Vagina (tissue), 2 donors: ENCODE results near the gene OARD1.

ENCODE experiments used
- POLR2AphosphoS5 ChIP-seq, 2 donors: sonication (generic); formaldehyde crosslinking; IDR thresholded peaks; one replicate each; pipeline ENCODE4 v1.9.0; 2017; ENCODE audit warnings: antibody characterized with exemption in 2 of 2, mild to moderate bottlenecking in 2 of 2, low read depth in 1 of 2; ENCODE audit not compliant: insufficient read depth in 1 of 2
- TF ChIP-seq, protein P1 (sequence below), 3 experiments: fragments of 450-650 bp in 2 of 3; fragments of 200-600 bp in 1 of 3; sonication (generic) in 1 of 3; IDR thresholded peaks; one replicate each; pipeline ENCODE4 v1.5.1; 2017 to 2019; ENCODE audit warnings: antibody characterized with exemption in 3 of 3, mild to moderate bottlenecking in 2 of 3, moderate library complexity in 2 of 3

DNA sequence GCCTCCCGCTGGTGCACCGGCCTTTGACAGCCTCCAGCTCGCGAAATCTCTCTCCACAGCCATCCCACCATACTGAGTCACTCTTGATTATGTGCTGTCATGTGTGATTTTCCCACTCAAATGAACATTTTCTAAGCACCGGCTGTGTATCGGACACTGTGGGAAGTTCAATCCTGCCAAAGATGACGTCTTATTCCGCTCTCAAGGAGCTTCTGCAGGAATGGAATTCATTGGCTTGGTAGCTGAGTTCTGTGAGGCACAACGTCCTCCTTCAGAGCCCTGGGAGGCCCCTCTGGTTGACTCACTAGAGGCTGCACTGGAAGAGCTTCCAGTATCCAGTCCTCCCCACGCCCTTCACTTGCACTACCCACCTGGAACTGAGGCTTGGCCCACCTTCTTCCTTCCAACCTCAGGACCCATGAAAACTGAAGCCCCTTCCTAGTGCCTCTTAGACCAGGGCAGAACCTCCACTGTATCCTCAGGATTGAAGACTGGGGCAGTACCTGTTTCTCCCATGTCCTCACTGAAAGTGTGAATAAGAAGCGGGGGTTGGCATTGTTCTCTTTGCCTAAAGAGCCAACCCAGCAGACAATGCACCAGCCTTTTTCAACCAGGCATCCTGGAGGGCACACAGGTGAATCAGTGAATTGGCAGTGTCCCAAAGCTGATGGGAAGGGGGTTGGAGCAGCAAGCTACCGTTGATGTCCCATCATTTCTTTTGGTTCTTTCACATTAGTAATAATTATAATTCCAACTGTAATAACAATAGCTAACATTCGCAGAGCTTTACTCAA, 34.9 kb downstream of the OARD1 start:
- TF ChIP-seq, protein P1, sequence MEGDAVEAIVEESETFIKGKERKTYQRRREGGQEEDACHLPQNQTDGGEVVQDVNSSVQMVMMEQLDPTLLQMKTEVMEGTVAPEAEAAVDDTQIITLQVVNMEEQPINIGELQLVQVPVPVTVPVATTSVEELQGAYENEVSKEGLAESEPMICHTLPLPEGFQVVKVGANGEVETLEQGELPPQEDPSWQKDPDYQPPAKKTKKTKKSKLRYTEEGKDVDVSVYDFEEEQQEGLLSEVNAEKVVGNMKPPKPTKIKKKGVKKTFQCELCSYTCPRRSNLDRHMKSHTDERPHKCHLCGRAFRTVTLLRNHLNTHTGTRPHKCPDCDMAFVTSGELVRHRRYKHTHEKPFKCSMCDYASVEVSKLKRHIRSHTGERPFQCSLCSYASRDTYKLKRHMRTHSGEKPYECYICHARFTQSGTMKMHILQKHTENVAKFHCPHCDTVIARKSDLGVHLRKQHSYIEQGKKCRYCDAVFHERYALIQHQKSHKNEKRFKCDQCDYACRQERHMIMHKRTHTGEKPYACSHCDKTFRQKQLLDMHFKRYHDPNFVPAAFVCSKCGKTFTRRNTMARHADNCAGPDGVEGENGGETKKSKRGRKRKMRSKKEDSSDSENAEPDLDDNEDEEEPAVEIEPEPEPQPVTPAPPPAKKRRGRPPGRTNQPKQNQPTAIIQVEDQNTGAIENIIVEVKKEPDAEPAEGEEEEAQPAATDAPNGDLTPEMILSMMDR (IDR thresholded peaks at IDR 0.05), result no peak
- TF ChIP-seq POLR2AphosphoS5 (IDR thresholded peaks at IDR 0.05; ENCODE audit: insufficient read depth in 1 of 2, low read depth in 1 of 2), result no peak
